Measurements from ENCODE around the gene IRF4. TPM values are rescaled to one million over a fixed set of nuclear protein-coding genes. Genes with fewer than 3 reads are reported as not detected.
A peak's percentile ranks its signal among the peaks of the same experiment; 100 is the strongest.

The IRF4 gene
- total RNA-seq, 3 donors from 2014 or later: 720 to 924 (median 743) TPM

- H3K4me1 Mint-ChIP-seq (ENCODE audit: low read depth): peaks cover 4% of the 10 kb centered on the region
- no peak for DNase-seq
- no peaks in the 10 kb centered on the region for H3K36me3 Mint-ChIP-seq (ENCODE audit: insufficient read depth)
- H3K27me3 Mint-ChIP-seq (ENCODE audit: low read depth): peaks cover 13% of the 10 kb centered on the region
- no peak for ATAC-seq
- no peak overlapping the region for H3K4me3 Mint-ChIP-seq
- no peaks in the 10 kb centered on the region for H3K9me3 Mint-ChIP-seq
These were observed 12.0 kb upstream of the IRF4 start for GRCh38 chr6:379410-380181.

GRCh38 chr6:380234-381218, 11.0 kb upstream of the IRF4 start:
- no peak overlapping the region for H3K4me3 Mint-ChIP-seq
- H3K9me3 Mint-ChIP-seq: no peaks in the 10 kb centered on the region
- no peaks in the 10 kb centered on the region for H3K36me3 Mint-ChIP-seq (ENCODE audit: insufficient read depth)
- H3K4me1 Mint-ChIP-seq (ENCODE audit: low read depth): peaks cover 4% of the 10 kb centered on the region
- H3K27me3 Mint-ChIP-seq (ENCODE audit: low read depth): peaks cover 13% of the 10 kb centered on the region
- DNase-seq: no peak
- ATAC-seq: no peak

DNA sequence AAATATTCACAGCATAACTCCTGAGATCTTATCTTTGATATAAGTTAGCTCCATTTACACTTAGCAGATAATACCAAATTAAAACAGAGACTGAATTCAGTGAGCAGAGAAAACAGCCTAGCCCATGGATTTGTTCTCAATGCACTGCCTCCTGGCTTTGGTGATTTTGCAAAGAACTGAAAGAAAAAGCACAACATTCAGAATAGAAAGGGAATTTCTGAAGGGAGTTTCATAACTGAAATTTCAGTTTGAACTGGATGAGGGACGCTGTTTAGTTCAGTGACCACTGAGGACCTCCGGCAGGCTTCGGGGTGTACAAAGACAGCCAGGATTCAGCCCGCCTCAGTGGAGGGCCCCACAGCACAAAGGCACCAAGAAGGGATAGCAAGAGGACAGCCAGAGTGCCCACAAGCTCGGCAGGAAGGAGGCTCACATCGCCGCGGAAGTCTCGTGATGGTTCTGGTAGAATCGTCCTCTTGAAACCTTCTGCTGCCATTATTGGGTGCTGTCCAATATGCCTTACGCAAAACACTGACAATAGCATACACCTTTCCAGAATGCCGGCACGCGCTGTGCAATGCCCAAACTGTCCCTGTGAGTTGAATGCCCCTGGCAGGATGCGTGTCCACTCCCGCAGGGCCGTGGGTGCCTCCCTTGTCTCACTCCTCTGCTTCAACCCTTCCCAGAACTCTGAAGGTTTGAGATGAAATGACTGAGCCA, 9.7 kb upstream of the IRF4 start:
- Mint-ChIP-seq H3K4me3 (no peak overlapping the region), H3K36me3 (ENCODE audit: insufficient read depth) (no peaks in the 10 kb centered on the region), H3K27me3 (ENCODE audit: low read depth) (peaks cover 12% of the 10 kb centered on the region), H3K4me1 (ENCODE audit: low read depth) (peaks cover 3% of the 10 kb centered on the region), H3K9me3 (no peaks in the 10 kb centered on the region)
- ATAC-seq: no peak
- no peak for DNase-seq

GRCh38 chr6:382883-383810, 8.4 kb upstream of the IRF4 start:
- ATAC-seq (no peak), DNase-seq (no peak)
- no peaks in the 10 kb centered on the region for H3K9me3 Mint-ChIP-seq
- H3K36me3 Mint-ChIP-seq (ENCODE audit: insufficient read depth): no peaks in the 10 kb centered on the region
- H3K27me3 Mint-ChIP-seq (ENCODE audit: low read depth): peaks cover 12% of the 10 kb centered on the region
- H3K4me1 Mint-ChIP-seq (ENCODE audit: low read depth): no peaks in the 10 kb centered on the region
- no peak overlapping the region for H3K4me3 Mint-ChIP-seq

GRCh38 chr6:383856-384255, 7.7 kb upstream of the IRF4 start:
- no peak for ATAC-seq
- Mint-ChIP-seq H3K4me1 (ENCODE audit: low read depth) (peaks cover 3% of the 10 kb centered on the region), H3K27me3 (ENCODE audit: low read depth) (peaks cover 8% of the 10 kb centered on the region), H3K4me3 (no peak overlapping the region), H3K9me3 (no peaks in the 10 kb centered on the region), H3K36me3 (ENCODE audit: insufficient read depth) (no peaks in the 10 kb centered on the region)
- DNase-seq: no peak

- Mint-ChIP-seq H3K36me3 (ENCODE audit: insufficient read depth) (no peaks in the 10 kb centered on the region), H3K4me3 (no peak overlapping the region), H3K9me3 (no peaks in the 10 kb centered on the region), H3K27me3 (ENCODE audit: low read depth) (peaks cover 8% of the 10 kb centered on the region), H3K4me1 (ENCODE audit: low read depth) (peaks cover 13% of the 10 kb centered on the region)
- ATAC-seq (no peak), DNase-seq (no peak)
These were observed 6.7 kb upstream of the IRF4 start for GRCh38 chr6:384898-385297.

GRCh38 chr6:385614-386013, 5.9 kb upstream of the IRF4 start:
- H3K27me3 Mint-ChIP-seq (ENCODE audit: low read depth): peaks cover 8% of the 10 kb centered on the region
- no peaks in the 10 kb centered on the region for H3K9me3 Mint-ChIP-seq
- no peak for DNase-seq
- H3K4me3 Mint-ChIP-seq: no peak overlapping the region
- peaks cover 20% of the 10 kb centered on the region for H3K4me1 Mint-ChIP-seq (ENCODE audit: low read depth)
- ATAC-seq: no peak
- H3K36me3 Mint-ChIP-seq (ENCODE audit: insufficient read depth): no peaks in the 10 kb centered on the region

DNA sequence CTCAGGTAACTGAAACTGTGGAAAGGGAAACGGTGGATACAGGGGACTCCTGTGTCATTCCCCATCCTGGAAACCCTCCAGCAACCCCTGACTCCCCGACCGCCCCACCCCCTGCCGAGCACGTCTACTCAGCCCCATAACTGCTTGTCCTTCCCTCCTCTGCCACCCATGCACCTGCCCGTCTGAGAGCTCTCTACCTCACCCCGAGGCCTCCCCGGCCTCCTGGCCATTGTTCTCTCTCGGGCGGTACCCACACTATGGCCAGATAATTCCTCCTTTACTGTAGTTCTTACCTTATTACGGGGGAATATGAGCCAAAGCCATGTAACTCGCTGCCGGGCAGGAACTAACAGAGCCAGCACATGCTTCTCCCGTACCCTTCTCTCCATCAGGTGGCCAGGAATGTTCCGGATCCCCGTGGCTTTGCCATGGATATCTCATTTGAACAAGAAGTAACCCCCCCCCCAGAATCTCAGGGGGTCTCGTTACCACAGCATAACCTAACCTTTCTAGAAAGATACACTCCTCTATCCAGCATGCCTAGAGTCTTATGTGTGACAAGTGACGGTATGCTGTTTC, 4.8 kb upstream of the IRF4 start:
- H3K9me3 Mint-ChIP-seq: no peaks in the 10 kb centered on the region
- peaks cover 2% of the 10 kb centered on the region for H3K36me3 Mint-ChIP-seq (ENCODE audit: insufficient read depth)

DNA sequence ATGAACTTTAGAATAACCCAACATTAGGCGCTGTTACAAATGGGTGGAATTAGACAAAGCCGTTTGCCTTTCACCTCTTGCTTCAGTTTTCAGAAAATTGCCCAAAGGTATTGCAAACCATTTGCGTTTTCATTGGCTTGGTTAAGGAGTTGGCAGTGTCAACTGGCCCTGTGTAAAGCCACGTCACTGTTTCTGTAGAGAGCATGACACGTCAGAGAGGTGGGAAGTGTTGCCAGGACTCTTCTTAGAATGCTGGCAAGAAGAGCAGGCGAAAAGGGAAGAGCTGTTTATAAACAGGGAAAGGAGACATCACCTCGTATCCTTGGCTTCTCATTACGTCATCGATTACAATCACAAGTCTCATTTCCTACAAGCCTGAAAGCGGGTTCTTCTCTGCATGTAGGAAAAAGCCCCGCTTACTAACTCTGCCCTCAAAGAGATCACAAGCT, 4.2 kb upstream of the IRF4 start:
- H3K36me3 Mint-ChIP-seq (ENCODE audit: insufficient read depth): peaks cover 2% of the 10 kb centered on the region
- no peak for ATAC-seq
- no peak overlapping the region for H3K4me3 Mint-ChIP-seq
- peaks cover 26% of the 10 kb centered on the region for H3K4me1 Mint-ChIP-seq (ENCODE audit: low read depth)
- H3K9me3 Mint-ChIP-seq: no peaks in the 10 kb centered on the region
- peaks cover 5% of the 10 kb centered on the region for H3K27me3 Mint-ChIP-seq (ENCODE audit: low read depth)
- no peak for DNase-seq

More for the DNA sequence above, 4.8 kb upstream of the IRF4 start:
- ATAC-seq (no peak), DNase-seq (no peak)
- Mint-ChIP-seq H3K27me3 (ENCODE audit: low read depth) (peaks cover 7% of the 10 kb centered on the region), H3K4me1 (ENCODE audit: low read depth) (peaks cover 26% of the 10 kb centered on the region), H3K4me3 (no peak overlapping the region)

GRCh38 chr6:388202-388903, 3.2 kb upstream of the IRF4 start:
- Mint-ChIP-seq H3K36me3 (ENCODE audit: insufficient read depth) (peaks cover 2% of the 10 kb centered on the region), H3K4me3 (no peak overlapping the region), H3K4me1 (ENCODE audit: low read depth) (peaks cover 26% of the 10 kb centered on the region), H3K9me3 (no peaks in the 10 kb centered on the region), H3K27me3 (ENCODE audit: low read depth) (peaks cover 5% of the 10 kb centered on the region)
- ATAC-seq (no peak), DNase-seq (no peak)

GRCh38 chr6:389143-389542, 2.4 kb upstream of the IRF4 start:
- ATAC-seq (no peak), DNase-seq (no peak)
- H3K27me3 Mint-ChIP-seq (ENCODE audit: low read depth): peaks cover 5% of the 10 kb centered on the region
- H3K36me3 Mint-ChIP-seq (ENCODE audit: insufficient read depth): peaks cover 8% of the 10 kb centered on the region
- H3K9me3 Mint-ChIP-seq: no peaks in the 10 kb centered on the region
- peak overlapping the region; percentile 92 for H3K4me3 Mint-ChIP-seq
- H3K4me1 Mint-ChIP-seq (ENCODE audit: low read depth): peaks cover 31% of the 10 kb centered on the region

DNA sequence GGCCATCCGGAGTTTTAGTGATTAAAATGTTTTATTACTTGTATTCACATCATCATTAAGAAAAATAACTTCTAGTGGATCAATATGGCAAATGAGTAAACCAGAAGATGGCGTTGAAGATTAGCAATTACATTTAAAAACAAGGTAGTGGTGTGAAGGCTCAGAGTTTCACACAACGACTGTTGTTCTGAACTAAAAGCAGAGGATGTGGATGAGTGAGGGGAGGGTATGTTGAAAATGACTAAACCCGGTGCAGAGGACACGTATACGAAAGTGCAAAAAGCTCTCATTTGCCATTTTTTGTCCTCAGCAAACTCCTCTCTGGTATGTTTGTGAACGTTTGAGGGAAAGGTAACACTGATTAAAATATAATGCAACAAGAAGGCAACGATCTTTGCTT, 1.9 kb upstream of the IRF4 start:
- H3K9me3 Mint-ChIP-seq: no peaks in the 10 kb centered on the region
- H3K27me3 Mint-ChIP-seq (ENCODE audit: low read depth): peaks cover 2% of the 10 kb centered on the region
- H3K36me3 Mint-ChIP-seq (ENCODE audit: insufficient read depth): peaks cover 13% of the 10 kb centered on the region
- peaks cover 31% of the 10 kb centered on the region for H3K4me1 Mint-ChIP-seq (ENCODE audit: low read depth)
- DNase-seq (no peak), ATAC-seq (peak; percentile 57 to 60)
- peak overlapping the region; percentile 92 for H3K4me3 Mint-ChIP-seq

Data from activated T-cell treated with anti-CD3 and anti-CD28 coated beads, Interleukin-2, amount 50 U/mL, for 4 hours (primary cell).